Caki2 (cell line): ENCODE results near the gene NOP10. TPM values are rescaled to one million over a fixed set of nuclear protein-coding genes. Genes with fewer than 3 reads are reported as not detected.
A peak's percentile ranks its signal among the peaks of the same experiment; 100 is the strongest.

Source experiments
- DNase-seq: peaks from one replicate; pipeline ENCODE4 v3.0.0-alpha.2; 2015; ENCODE audit warnings: low read depth
- in situ Hi-C: cut with HindIII; loops from 2 replicates; pipeline ENCODE4 v1.10.0; 2016; ENCODE audit warnings: low sequenced_read_pairs, low pct_unique_long_range_greater_than_20kb, mixed read lengths
- total RNA-seq: library from RNA; depleted of rRNA; stranded (reverse); fragments of >200 nt; shearing (Covaris generic); gene quantifications from 2 replicates; pipeline ENCODE4 v1.2.3, GENCODE V29; 2014; ENCODE audit warnings: low replicate concordance

Gene NOP10
- total RNA-seq, 1 experiment from 2014 or later, result 204 TPM

DNA sequence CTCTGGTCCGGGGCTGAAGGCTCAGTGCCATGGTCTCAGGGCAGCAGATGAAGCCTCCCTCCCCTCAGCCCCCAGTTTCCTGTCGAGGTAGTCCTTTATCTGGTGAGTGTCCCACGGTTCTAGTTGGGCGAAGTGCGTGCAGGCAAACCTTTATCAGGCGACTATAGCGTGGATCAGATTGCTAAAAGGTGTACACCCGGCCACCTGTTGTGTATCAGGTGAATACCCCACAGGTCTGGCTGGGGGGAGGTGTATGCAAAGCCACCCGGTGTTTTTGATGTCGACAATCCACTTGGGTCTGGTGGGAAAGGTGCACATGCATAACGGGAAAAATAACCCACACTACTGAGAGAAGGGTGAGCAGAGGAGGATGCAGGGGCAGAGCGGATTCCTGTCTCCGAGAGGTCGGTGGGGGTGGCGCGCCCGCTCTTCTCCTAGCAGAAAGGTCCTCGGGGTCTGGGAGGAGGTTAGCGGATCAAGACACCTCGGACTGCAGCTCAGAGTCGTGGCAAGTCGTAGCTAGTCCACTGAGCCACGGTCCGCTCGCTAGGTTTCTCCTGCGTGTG, 5.9 kb downstream of the NOP10 start:
- in situ Hi-C loops, result no loop called here
- DNase-seq, result no peak

DNA sequence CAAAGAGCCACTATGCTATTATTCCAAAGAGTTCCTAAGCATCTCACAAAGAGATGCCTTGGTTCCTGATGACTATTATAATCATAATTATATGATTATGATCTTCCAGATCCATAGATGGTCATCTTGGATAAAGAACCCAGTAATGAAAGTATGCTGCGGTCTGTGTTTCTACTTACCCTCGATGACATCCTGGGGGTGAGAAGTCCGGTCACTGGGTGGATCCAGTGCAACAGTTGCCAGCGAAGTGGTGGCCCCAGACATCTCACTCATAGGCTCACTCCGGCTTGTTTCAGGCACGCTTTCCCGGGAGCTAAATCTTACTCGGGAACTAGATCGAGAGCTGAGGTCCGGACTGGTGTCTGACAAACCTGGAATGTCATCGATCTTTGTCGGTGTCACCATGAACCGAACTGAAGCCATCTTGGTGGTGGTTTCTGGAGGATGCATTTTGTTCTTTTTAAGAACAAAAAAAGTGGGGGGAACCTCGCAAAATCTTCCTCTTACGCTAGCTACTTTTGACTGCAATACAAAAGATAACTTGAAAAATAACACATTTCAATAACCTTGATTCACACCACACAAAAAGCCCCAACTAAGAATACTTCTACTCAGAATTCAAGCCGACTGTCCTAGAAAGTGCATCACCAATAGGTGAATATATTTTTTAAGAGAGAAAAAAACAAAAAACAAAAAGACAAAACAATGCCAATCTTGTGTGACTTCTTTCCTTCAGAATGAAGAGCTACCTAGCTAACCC, 6.5 kb downstream of the NOP10 start:
- in situ Hi-C loops, result no loop called here
- no peak for DNase-seq

DNA sequence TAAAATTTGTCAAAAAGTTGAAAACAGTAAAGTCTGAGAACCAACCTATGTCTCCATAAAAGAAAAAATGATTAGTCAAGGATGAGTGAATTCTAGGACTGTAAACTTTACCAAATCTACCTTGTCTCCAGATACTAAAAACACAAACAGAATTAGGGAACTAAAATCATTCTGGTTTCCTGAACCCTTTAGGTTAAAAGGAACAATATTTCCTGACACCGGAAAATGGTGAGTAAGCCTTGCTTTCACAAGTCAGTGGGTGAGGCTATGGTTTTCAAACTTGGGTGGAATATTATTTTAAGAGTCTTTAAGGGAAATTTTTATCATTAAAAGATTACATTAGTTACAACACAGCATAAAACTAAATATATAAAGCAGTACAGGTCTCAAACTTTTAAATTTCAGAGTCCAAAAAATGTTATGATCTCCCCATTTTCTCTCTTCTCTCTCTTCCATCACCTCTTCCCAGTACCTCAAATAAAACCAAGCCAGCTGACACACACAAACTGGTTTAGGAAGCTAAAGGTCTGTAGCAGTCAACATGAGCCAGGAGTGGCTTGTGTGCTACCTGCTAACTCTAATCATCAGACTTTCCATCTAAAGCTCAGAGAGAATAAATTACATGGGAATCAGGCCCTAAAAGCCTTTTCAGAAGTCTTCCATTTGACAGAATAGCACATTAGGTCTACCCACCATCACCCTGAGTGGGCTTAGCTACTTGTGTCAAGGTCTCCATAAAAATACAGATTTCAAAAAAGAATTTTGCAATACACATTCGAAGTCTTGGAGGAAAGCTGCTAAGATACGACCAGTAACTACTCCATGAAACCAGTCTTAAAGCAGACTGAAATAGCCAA, 7.5 kb downstream of the NOP10 start:
- DNase-seq, result no peak
- in situ Hi-C loops, result no loop called here

DNA sequence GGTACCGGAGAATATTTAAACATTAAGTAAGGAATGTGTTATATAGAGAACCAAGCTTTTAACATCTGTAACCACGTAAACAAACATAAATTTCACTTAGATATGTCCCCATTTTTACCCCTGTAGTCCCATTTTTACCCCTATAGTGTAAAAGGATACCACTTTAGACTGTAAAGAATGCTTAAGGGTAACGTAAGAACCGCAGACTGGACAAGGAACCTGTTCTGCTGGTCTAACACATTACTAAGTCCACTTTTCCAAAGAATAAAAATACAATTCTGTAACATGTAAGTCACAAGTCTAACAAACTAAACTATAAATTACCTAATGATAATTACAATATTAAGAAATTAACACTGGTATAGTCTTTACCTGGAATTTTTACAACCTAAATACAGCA, 8.3 kb downstream of the NOP10 start:
- in situ Hi-C loops, result no loop called here
- DNase-seq, result no peak

DNA sequence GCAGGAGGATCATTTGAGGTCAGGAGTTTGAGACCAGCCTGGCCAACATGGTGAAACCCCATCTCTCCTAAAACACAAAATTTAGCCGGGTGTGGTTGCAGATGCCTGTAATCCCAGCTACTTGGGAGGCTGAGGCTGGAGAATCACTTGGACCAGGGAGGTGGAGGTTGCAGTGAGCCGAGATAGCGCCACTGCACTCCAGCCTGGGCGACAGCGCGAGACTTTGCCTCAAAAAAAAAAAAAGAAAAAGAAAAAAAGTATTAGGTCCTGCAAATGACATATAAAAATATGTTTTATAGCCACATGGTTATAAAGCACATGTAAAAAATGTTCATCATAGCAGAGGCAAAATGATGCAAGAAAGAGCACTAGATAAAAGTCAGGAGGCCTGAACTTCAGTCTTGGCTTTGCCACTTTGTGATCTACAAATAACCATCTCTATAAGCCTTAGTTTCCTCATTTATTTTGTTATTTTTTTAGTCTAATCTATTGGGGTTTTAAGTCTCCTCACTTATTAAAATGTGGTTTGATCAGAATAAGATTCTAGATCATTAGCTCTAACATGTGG, 10.3 kb downstream of the NOP10 start:
- no peak for DNase-seq
- in situ Hi-C loops, result no loop called here

DNA sequence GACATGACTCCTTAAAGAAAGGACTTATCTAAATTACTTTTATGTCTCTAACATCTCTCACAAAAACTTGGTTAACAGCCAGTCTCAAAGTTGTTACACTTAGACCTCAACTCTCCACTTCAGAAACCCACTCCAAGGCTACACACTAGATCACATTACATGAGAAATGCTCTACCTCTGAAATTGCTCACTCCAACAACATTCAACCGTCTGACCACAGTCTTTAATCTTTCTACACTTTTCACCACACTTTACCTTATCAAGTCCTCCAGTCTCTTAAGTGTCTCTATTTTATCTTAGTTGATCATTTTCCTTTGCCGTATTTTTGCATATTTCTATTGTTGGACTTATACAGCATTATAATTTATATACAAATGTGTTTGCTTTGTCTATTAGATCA, 11.1 kb downstream of the NOP10 start:
- in situ Hi-C loops, result no loop called here
- no peak for DNase-seq

DNA sequence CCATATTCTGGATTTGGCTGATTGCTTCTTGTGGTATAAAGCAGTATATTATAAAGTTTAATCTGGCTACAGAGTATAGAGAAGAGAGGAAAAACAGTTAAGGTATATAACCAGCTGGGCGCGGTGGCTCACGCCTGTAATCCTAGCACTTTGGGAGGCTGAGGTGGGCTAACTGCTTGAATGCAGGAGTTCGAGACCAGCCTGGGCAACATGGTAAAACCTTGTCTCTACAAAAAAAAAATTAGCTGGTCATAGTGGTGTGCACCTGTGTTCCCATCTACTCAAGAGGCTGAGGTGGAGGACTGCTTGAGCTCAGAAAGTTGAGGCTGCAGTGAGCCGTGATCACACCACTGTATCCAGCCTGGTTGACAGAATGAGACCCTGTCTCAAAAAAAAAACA, 12.7 kb downstream of the NOP10 start:
- in situ Hi-C loops, result no loop called here

DNA sequence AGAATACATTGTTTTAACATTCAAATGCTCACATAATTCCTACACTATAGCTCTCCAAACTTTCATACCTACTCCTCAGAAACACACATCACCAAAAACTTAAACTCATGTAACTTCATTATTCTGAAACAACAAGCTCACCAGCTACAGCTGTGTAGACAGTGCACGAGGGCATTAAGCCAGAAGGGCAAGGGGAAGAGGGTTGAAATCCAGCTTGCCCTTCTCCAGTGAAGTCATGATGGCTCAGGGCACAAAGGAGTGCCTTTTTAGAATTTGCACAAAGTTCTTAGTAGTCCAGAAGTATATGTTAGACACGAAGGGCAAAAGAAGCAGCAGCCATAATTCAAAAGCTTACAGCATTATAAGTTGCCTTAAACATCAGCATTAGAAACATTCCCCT, 13.9 kb downstream of the NOP10 start:
- DNase-seq, result no peak

More for the DNA sequence above, 12.7 kb downstream of the NOP10 start:
- DNase-seq, result no peak

DNA sequence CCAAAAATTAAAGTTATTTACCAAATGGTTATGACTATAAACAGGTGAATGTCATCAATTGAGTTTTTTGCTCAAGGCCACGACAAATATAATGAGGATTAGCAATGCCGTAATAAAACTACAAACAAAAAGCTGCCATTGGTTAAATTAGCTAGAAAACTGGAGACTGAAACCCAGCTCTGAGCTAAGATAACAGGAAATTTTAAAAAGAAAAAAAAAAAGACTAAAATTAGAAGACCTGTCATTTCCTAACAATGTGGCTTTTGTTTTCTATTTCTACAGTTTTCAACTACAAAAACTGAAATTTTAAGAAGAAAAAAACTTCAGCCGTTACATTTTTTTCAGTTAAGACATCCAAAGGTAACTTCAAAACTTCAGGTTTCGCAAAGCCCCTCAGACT, 15.0 kb downstream of the NOP10 start:
- in situ Hi-C loops, result no loop called here
- no peak for DNase-seq

More for the DNA sequence above, 13.9 kb downstream of the NOP10 start:
- in situ Hi-C loops, result no loop called here

DNA sequence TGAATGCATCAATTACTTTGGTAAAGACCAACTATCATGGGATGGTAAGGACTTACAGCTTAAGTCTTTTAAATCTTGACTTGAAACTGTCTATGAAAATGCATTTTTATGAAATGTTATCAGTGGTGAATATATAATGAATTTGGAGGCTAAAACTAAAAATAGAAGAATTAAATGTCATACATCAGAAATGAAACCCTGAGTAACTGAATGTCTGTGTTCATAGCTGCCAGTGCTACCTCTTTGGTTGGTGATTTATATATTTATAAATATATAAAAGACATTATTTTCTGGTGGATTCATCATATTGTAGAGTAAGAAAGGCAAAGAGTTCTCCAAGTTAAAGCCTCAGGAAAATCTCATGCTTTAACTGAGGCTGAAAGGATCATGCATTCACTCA, 17.6 kb downstream of the NOP10 start:
- in situ Hi-C loops, result no loop called here

DNA sequence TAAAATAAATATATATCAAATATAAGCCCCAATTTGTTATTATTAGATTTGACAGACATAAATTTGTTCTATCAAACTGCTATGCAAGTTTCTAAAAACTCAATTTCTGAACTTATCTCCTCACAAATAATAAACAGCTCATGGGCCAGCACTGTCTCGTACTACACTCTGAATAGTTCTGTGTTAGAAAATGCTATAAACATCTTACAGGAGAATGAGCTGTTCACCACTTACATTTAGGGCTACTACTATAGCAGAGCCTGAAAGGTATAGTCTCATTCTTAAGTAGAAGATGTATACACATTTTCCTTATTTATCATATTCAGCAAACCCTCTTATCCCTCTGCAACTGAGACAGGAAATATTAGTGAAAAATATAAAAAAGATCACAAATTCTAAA, 18.0 kb downstream of the NOP10 start:
- in situ Hi-C loops, result no loop called here
- no peak for DNase-seq

More for the DNA sequence above, 17.6 kb downstream of the NOP10 start:
- no peak for DNase-seq

DNA sequence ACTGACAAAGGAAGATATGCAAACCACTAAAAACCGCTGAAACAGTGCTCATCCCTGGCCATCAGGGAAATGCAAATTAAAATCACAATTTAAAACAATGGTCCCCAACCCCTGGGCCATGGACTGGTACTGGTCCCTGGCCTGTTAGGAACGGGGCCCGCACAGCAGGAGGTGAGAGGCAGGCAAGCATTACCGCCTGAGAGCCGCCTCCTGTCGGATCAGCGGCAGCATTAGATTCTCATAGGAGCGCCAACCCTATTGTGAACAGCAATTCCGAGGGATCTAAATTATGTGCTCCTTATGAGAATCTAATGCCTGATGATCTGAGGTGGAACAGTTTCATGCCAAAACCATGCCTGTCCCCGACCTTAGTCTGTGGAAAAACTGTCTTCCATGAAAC, 19.7 kb downstream of the NOP10 start:
- no peak for DNase-seq
- in situ Hi-C loops, result no loop called here

DNA sequence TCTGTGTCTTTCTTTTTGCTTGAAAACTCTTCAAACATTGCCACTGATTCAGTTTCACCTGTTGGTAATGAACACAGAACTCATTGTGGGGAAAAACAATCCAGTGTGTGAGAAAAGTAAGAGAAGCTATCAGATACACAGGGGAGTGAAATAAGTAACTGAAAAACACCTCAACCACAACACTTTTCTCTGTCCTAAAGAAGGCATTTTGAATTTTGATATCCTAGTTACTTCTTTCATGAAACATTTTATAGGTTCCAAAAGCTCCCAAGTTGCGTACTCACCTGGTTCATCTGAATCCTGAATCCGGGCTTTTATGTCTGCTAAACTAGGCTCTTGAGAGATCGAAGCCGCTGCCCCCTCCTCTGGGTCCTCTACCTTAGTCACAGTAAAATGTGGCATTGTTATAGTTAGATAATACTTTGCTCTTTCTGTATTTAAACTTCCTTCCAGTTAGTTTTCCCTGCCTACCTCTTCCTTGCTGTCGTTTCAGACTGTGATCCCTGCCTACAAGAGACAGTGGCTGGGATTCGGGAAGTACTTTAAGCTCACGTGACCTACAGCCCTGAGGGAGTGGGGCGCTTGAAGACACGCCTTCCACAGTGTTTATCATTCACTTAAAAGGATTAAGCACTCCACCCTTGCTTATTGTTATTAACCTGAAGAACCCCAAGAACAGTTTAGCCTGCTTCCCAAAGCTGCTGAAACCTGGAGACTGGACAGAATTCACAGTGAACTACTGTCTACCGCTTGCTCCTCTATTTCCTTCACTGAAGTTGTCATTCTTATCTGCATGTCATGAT, 24.5 kb downstream of the NOP10 start:
- peak; percentile 69 for DNase-seq
- in situ Hi-C loops, result no loop called here

DNA sequence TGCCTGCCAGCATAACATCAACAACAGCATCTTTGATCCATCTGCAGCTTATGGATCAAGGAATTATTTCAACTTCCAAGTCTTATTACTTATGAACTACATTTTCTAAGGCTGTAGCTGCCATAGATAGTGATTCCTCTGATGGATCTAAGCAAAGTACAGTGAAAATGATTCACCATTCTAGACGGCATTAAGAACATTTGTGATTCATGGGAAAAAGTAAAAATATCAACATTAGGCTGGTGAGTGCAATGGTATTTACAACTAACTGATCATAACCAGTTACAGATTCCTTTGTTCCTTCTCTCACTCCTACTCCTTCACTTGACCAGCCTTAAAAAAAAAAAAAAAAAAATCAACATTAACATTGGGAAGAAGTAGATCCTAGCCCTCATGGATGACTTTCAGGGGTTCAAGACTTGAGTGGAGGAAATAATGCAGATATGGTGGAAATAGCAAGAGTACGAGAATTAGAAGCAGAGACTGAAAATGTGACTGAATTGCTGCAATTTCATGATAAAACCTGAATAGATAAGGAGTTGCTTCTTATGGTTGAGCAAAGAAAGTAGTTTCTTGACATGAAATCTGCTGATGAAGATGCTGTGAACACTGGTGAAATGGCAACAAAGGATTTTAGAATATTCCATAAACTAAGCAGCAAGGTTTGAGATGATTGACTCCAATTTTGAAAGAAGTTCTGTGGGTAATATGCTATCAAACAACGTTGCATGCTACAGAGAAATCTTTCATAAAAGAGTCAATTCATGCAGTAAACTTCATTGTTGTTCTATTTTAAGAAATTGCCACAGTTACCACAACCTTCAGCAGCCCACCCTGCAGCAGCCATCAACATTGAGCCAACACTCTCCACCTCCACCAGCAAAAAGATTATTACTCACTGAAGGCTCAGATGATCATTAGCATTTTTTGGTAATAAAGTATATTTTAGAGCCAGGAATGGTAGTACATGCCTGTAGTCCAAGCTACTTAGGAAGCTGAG, 28.1 kb downstream of the NOP10 start:
- DNase-seq, result no peak
- in situ Hi-C loops, result no loop called here

DNA sequence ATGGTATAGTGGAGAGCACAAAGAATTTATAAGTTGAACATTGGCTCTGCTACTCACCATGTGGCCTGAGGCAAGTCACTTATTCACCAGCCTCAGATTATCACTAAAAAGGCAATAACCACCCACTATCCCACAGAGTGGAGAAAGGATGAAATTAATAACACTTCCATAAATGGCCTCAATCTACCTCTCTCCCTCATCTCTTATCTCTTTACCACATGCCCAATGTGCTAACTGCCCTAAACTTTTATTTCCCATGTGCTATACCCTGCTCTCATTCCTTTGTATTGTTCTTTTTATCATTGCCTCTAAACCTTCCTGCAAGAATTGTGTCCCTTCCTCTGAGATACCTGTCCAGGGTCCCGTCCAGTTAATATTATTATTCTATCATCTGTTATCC, 31.4 kb downstream of the NOP10 start:
- in situ Hi-C loops, result no loop called here
- DNase-seq, result no peak

DNA sequence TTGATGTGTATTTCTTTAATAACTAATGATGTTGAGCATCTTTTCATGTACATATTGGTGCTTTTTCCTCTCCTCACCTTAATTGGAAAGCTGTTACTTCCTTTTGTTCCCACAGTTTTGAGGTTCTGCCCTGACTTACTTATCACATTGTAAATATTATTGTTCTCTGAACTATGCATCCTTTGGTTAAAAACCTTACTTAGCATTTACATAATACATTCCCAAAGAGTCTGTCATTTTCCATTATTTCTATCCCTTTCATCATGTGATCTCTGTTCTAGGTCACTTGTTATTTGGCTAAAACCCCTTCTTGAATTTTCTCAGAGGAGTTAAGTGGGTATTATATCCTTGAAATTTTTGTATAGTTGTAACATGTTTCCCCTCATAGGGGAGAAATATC, 38.3 kb downstream of the NOP10 start:
- in situ Hi-C loops, result no loop called here
- no peak for DNase-seq

DNA sequence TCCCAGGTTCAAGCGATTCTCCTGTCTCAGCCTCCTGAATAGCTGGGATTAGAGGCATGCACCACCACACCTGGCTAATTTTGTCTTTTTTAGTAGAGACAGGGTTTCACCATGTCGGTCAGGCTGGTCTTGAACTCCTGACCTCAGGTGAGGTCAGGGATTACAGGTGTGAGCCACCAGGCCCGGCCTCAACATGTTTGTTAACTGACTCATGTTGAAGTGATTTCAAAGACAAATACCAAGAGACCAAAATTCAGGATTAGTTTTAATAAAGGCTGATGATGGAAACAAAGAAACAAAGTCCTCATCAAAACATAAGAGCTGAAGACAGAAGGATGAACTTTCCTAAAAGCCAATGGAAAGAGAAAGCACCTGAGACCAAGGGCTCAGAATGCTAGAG, 41.9 kb downstream of the NOP10 start:
- no peak for DNase-seq
- in situ Hi-C loops, result no loop called here
